Adrenal gland (tissue), 5 donors: Measurements from ENCODE around the gene SMS.

Source experiments
- POLR2A ChIP-seq, 2 donors: fragments of 450-650 bp; IDR thresholded peaks; one replicate each; pipeline ENCODE4 v1.6.1; 2017; ENCODE audit warnings: antibody characterized with exemption in 2 of 2, mild to moderate bottlenecking in 2 of 2, moderate library complexity in 1 of 2
- TF ChIP-seq, protein P1 (sequence below), 6 experiments: fragments of 450-650 bp in 4 of 6; fragments of 200-600 bp in 2 of 6; sonication (generic) in 1 of 6; IDR thresholded peaks; 1 replicate in 5 of 6; 2 replicates in 1 of 6; pipeline versions ENCODE4 v1.5.1 to v1.8.0; 2016 to 2021; ENCODE audit warnings: antibody characterized with exemption in 6 of 6, mild to moderate bottlenecking in 2 of 6, moderate library complexity in 1 of 6
- donor health status: DM: no; HTN: no; CAD: no.

DNA sequence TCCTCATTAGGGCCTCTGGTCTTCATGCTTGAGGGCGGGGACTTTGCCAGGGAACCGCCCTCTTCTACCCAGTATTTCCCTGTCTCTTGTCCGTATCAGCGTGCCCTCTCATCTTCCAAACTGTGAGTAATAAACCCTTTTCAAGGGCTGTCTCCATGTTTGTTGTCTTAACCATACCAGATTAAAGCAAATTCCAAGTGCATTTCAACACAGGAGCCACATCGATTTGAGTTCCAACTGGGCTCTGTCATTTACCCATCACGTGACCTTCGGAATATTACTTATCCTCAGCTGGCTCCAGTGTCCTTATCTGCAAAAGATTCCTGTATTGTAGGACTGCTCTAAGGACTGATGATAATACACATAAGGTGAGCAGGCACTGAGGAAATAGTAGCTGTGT, 85.2 kb downstream of the SMS start:
- TF ChIP-seq, protein P1, sequence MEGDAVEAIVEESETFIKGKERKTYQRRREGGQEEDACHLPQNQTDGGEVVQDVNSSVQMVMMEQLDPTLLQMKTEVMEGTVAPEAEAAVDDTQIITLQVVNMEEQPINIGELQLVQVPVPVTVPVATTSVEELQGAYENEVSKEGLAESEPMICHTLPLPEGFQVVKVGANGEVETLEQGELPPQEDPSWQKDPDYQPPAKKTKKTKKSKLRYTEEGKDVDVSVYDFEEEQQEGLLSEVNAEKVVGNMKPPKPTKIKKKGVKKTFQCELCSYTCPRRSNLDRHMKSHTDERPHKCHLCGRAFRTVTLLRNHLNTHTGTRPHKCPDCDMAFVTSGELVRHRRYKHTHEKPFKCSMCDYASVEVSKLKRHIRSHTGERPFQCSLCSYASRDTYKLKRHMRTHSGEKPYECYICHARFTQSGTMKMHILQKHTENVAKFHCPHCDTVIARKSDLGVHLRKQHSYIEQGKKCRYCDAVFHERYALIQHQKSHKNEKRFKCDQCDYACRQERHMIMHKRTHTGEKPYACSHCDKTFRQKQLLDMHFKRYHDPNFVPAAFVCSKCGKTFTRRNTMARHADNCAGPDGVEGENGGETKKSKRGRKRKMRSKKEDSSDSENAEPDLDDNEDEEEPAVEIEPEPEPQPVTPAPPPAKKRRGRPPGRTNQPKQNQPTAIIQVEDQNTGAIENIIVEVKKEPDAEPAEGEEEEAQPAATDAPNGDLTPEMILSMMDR (IDR thresholded peaks at IDR 0.05): no peak
- TF ChIP-seq POLR2A (IDR thresholded peaks at IDR 0.05): no peak
